ENCODE measurements around the gene TEAD1.

- TF ChIP-seq CTCF (IDR thresholded peaks at IDR 0.05): no peak
- TF ChIP-seq REST (IDR thresholded peaks at IDR 0.05; ENCODE audit: insufficient read depth in 1 of 2, low read depth in 2 of 2, low read length in 1 of 2): no peak
- TF ChIP-seq POLR2AphosphoS5 (IDR thresholded peaks at IDR 0.05; ENCODE audit: low read depth, low read length): no peak
- no peak for TF ChIP-seq SIN3A (IDR thresholded peaks at IDR 0.05; ENCODE audit: borderline replicate concordance, insufficient read depth, low read depth, low read length)
- TF ChIP-seq TCF7L2 (IDR thresholded peaks at IDR 0.05; ENCODE audit: low read depth, low read length): no peak
Observed at GRCh38 chr11:12642806-12643428, 31.3 kb upstream of the TEAD1 start.
